Measurements from ENCODE around the gene CDK18.

DNA sequence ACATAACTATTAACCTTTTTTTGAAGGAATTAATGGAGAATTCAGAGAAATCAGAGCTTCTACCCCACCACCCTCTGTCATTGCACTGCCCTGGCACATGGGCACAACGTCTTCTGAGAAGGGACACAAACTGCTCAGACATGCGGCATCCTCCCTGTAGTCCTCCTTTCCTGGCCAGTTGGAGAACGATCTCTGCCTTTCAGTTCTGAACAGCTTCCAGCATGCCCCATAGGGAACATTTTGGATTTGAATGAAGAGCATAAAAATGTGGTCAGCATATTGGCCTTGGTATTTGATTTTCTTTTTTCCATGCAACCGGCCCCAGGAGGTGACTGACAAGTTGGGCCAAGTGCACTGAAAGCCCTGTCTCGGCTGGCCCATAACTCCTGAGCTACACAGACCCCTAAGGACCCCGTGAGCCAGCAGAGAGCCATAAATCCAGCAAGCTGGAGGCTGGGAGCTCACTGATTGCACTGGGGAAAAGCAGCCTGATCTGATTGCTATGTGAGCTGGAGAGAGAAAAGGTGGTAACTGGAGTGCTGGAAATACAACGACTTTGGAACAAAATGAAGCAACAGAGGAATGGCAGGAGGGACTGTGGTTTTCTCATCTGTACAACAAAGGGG is 37.8 kb upstream of the CDK18 start:
- TF ChIP-seq, protein P1, sequence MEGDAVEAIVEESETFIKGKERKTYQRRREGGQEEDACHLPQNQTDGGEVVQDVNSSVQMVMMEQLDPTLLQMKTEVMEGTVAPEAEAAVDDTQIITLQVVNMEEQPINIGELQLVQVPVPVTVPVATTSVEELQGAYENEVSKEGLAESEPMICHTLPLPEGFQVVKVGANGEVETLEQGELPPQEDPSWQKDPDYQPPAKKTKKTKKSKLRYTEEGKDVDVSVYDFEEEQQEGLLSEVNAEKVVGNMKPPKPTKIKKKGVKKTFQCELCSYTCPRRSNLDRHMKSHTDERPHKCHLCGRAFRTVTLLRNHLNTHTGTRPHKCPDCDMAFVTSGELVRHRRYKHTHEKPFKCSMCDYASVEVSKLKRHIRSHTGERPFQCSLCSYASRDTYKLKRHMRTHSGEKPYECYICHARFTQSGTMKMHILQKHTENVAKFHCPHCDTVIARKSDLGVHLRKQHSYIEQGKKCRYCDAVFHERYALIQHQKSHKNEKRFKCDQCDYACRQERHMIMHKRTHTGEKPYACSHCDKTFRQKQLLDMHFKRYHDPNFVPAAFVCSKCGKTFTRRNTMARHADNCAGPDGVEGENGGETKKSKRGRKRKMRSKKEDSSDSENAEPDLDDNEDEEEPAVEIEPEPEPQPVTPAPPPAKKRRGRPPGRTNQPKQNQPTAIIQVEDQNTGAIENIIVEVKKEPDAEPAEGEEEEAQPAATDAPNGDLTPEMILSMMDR (IDR thresholded peaks at IDR 0.05) = no peak
- TF ChIP-seq EP300 (IDR thresholded peaks at IDR 0.05) = no peak

Data from upper lobe of left lung (tissue), 4 donors.